DND-41 (cell line): ENCODE results near the gene PINK1.

Experiments
- ATAC-seq: fragments of 200-7000 bp; cut with Tn5 transposase; 3 replicates; pipeline ENCODE4 v1.9.1; 2021; ENCODE audit warnings: low read depth; ENCODE audit not compliant: insufficient read depth
- DNase-seq: peaks from one replicate; pipeline ENCODE4 v3.0.0-alpha.2; 2020
- H2AFZ ChIP-seq: 2 replicates; pipeline ENCODE4 v1.6.0; 2012; ENCODE audit warnings: low read depth, low read length
- H3K27ac ChIP-seq: 2 replicates; pipeline ENCODE4 v1.5.1; 2012; ENCODE audit warnings: low read length, inconsistent platforms
- H3K27me3 ChIP-seq: fragments of 200-600 bp; sonication (generic); 2 replicates; pipeline ENCODE4 v1.6.0; 2012; ENCODE audit warnings: low read length, mild to moderate bottlenecking, inconsistent platforms; ENCODE audit not compliant: insufficient read depth, poor library complexity
- H3K36me3 ChIP-seq: 2 replicates; pipeline ENCODE4 v1.5.1; 2012; ENCODE audit warnings: low read length, inconsistent platforms; ENCODE audit not compliant: insufficient read depth
- H3K4me1 ChIP-seq: 2 replicates; pipeline ENCODE4 v1.5.1; 2012; ENCODE audit warnings: mild to moderate bottlenecking, low read length; ENCODE audit not compliant: insufficient read depth
- H3K4me2 ChIP-seq: 2 replicates; pipeline ENCODE4 v1.6.0; 2012; ENCODE audit warnings: mild to moderate bottlenecking, moderate library complexity, low read length, inconsistent platforms; ENCODE audit not compliant: insufficient read depth
- H3K4me3 ChIP-seq, 2 experiments: fragments of 200-600 bp in 1 of 2; shearing (Covaris generic) in 1 of 2; 2 replicates each; pipeline ENCODE4 v1.5.1; 2012 to 2016; ENCODE audit warnings: inconsistent platforms in 2 of 2, low read length in 2 of 2, mild to moderate bottlenecking in 2 of 2, low read depth in 1 of 2, moderate library complexity in 1 of 2
- H3K79me2 ChIP-seq: 2 replicates; pipeline ENCODE4 v1.6.0; 2012; ENCODE audit warnings: low read length, inconsistent platforms; ENCODE audit not compliant: insufficient read depth
- H3K9ac ChIP-seq: 2 replicates; pipeline ENCODE4 v1.6.0; 2012; ENCODE audit warnings: low read depth, mild to moderate bottlenecking, inconsistent platforms, low read length, moderate library complexity
- H3K9me3 ChIP-seq: 2 replicates; pipeline ENCODE4 v1.5.1; 2012; ENCODE audit warnings: low read length, moderate library complexity, mild to moderate bottlenecking, inconsistent platforms; ENCODE audit not compliant: insufficient read depth, severe bottlenecking
- H4K20me1 ChIP-seq: 2 replicates; pipeline ENCODE4 v1.6.0; 2012; ENCODE audit warnings: low read length; ENCODE audit not compliant: insufficient read depth
- EZH2 ChIP-seq: IDR thresholded peaks from 3 replicates; pipeline ENCODE4 v1.6.1; 2012; ENCODE audit warnings: borderline replicate concordance, low read depth, mild to moderate bottlenecking, moderate library complexity, low read length, inconsistent platforms; ENCODE audit not compliant: severe bottlenecking
- TF ChIP-seq, protein P1 (sequence below): IDR thresholded peaks from 2 replicates; pipeline ENCODE4 v1.5.1; 2012; ENCODE audit warnings: borderline replicate concordance, low read length, moderate library complexity, mild to moderate bottlenecking; ENCODE audit not compliant: poor library complexity, severe bottlenecking; ENCODE audit errors: extremely low read depth

The PINK1 gene

DNA sequence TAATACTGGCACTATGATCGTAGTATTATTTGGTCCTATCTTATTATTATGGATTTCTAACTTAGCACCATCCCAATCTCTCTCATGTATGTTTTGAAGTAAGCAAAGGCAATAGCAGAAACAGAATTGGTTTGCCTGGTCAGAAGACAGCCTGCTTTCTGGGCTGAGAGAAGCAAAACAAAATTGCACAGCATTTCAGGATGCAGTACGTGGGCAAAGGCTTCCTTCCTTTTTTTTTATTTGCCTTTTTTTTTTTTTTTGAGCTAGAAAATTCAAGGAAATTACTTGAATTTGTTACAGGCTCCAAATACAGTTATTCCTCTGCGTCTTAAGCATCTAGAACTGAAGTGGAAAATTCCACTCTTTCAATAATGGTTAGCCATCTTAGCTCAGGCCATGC lies 35.6 kb upstream of the PINK1 start:
- no peaks in the 10 kb centered on the region for H3K4me1 ChIP-seq
- H3K36me3 ChIP-seq, result no peaks in the 10 kb centered on the region
- no peaks in the 10 kb centered on the region for H3K27me3 ChIP-seq
- H4K20me1 ChIP-seq, result no peaks in the 10 kb centered on the region
- H3K9ac ChIP-seq, result no peak overlapping the region
- no peak for ATAC-seq
- no peaks in the 10 kb centered on the region for H3K79me2 ChIP-seq
- no peak for TF ChIP-seq EZH2
- TF ChIP-seq, protein P1, sequence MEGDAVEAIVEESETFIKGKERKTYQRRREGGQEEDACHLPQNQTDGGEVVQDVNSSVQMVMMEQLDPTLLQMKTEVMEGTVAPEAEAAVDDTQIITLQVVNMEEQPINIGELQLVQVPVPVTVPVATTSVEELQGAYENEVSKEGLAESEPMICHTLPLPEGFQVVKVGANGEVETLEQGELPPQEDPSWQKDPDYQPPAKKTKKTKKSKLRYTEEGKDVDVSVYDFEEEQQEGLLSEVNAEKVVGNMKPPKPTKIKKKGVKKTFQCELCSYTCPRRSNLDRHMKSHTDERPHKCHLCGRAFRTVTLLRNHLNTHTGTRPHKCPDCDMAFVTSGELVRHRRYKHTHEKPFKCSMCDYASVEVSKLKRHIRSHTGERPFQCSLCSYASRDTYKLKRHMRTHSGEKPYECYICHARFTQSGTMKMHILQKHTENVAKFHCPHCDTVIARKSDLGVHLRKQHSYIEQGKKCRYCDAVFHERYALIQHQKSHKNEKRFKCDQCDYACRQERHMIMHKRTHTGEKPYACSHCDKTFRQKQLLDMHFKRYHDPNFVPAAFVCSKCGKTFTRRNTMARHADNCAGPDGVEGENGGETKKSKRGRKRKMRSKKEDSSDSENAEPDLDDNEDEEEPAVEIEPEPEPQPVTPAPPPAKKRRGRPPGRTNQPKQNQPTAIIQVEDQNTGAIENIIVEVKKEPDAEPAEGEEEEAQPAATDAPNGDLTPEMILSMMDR, result no peak
- H3K27ac ChIP-seq, result no peak overlapping the region
- H3K9me3 ChIP-seq, result no peaks in the 10 kb centered on the region
- H2AFZ ChIP-seq, result no peak overlapping the region
- H3K4me2 ChIP-seq, result no peak overlapping the region
- no peak overlapping the region for H3K4me3 ChIP-seq
- DNase-seq, result no peak

DNA sequence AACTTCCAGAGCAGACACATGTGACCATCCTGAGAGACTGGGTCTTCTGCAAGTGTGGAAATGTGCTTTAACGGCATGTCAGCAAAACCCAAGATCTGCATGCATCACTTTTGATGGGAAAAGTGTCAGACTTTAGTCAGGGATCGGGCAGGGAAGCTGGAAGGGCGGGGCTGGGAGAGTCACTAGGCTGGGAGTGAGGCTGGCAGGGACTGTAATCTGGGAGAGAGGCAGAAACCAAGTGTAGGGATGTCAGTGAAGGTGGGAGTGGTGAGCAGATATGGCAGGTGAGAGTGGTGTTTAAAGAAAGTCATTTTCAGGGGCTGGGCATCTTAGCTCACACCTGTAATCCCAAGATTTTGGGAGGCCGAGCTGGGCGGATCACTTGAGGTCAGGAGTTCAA lies 33.1 kb upstream of the PINK1 start:
- ATAC-seq (no peak), DNase-seq (no peak)
- no peak overlapping the region for H2AFZ ChIP-seq
- H3K79me2 ChIP-seq, result no peaks in the 10 kb centered on the region
- H3K36me3 ChIP-seq, result no peaks in the 10 kb centered on the region
- TF ChIP-seq, protein P1, result no peak
- no peak for TF ChIP-seq EZH2
- no peaks in the 10 kb centered on the region for H3K27me3 ChIP-seq
- H3K9ac ChIP-seq, result no peak overlapping the region
- H4K20me1 ChIP-seq, result no peaks in the 10 kb centered on the region
- H3K9me3 ChIP-seq, result no peaks in the 10 kb centered on the region
- H3K4me2 ChIP-seq, result no peak overlapping the region
- no peaks in the 10 kb centered on the region for H3K4me1 ChIP-seq
- H3K4me3 ChIP-seq, result no peak overlapping the region
- H3K27ac ChIP-seq, result no peak overlapping the region

DNA sequence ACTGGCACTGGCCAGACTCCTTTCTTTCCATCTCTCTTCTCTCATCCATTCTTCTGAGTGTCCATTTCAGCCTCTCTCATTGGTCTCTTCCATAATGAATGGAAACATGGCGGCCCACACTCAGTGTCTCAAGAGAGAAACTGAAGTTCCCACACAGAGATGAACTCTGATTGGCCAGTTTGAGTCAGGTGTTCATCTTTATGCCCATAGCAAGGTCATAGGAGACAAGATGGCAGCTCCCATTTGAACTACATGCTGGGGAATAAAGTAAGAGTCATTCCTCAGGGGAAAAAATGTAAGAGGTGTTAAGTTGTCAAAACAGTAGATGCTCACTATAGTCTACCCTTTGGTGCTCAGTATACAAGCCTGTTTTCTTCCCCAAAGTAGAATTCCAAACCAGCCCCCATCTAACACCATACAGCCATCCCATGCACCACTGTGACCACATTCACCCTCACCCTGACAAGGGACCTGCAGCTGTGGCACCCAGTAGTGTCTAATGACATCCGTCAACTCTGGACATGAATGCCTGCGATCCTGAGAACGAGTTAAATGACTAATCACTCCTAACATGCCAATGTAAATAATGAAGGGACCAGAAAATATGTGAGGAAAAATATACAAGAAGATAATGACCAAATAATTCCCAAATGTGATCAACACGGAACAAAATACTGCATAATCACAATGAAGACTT lies 32.0 kb upstream of the PINK1 start:
- H3K4me3 ChIP-seq, result no peak overlapping the region
- TF ChIP-seq, protein P1, result no peak
- no peak for TF ChIP-seq EZH2
- no peaks in the 10 kb centered on the region for H3K9me3 ChIP-seq
- no peak overlapping the region for H3K27ac ChIP-seq
- H4K20me1 ChIP-seq, result no peaks in the 10 kb centered on the region
- no peaks in the 10 kb centered on the region for H3K36me3 ChIP-seq
- no peaks in the 10 kb centered on the region for H3K79me2 ChIP-seq
- no peak overlapping the region for H2AFZ ChIP-seq
- H3K27me3 ChIP-seq, result no peaks in the 10 kb centered on the region
- H3K4me1 ChIP-seq, result no peaks in the 10 kb centered on the region
- no peak overlapping the region for H3K4me2 ChIP-seq
- no peak for DNase-seq
- no peak for ATAC-seq
- H3K9ac ChIP-seq, result no peak overlapping the region
